ENCODE measurements around the gene MYCBPAP.

Gene MYCBPAP

DNA sequence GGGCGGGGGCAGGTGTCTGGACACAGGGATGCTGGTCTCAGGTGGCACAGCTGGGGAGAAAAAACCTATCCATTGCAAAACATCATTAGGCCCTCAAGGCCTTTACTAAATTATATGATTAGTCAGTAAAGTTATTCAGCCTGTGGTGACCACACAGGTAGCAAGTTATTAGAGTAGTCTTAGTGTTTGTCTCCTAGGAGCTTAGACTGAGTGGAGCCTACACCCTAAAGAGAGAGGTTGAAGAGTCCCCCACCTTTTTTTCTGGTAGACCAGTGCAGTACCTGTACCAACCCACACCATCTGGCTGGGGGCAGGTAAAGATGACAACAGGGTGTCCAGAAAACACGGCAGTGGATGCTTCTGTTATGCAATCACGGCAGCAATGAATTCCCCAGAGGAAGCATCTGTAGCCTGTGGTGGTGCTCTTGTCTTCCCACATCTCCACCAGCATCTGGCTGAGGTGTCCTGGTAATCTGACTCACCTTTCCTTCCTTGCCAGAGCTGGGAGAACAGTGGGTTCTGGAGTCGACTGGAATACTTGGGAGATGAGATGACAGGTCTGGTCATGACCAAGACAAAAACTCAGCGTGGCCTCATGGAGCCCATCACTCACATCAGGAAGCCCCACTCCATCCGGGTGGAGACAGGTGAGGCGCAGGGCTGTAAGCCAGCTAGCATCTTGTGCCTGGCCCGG is 11.0 kb downstream of the MYCBPAP start:
- peak; percentile 90 for DNase-seq

DNA sequence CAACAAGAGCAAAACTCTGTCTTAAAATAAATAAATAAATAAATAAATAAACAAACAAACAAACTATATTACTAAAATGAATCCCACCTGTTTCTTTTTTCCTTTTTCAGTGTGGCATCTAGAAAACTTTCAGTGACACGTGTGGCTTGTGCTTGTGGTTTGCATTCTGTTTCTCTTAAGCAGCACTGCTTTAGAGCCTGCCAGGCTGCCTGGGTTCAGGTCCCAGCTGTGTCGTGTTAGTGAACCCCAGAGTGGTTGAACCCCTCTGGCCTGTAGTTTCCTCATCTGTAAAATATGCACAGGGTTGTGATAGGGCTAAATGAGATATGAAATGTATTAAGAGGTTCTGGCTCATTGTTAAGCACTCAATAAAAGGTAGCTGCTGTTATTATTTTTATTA is 12.2 kb downstream of the MYCBPAP start:
- no peak for DNase-seq

DNA sequence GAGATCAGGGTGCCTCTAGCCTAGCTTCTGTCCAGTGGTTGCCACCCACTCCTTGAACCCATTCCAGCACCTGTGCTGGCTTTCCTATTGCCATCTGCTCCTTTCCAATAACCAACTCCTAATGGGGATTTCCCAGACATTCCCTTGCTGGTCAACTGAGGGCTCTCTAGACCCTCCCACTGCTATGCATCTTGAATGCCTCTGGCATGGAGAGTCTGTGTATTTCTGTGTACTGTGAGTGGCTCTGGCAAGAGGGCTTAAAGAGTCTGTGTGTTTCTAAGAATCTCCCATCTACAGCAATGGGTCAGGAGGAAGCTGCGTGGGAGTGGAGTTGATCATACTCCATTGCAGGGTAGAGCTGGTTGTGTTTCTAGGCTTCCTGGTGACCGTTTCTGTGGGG is 13.3 kb downstream of the MYCBPAP start:
- no peak for DNase-seq

DNA sequence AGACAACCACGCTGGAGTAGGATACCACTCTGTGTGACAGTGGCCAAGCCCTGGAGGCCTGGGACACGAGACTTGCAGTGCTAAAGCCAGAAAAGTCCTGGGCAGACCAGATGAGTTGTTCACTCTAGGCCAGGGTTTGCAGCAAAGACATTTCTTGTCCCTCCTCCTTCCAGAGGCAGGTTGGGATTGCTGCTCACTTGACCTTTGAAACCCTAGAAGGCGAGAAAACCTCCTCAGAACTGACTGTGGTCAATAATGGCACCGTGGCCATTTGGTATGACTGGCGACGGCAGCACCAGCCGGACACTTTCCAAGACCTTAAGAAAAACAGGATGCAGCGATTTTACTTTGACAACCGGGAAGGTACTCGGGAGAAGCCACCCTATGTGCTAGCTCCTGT is 14.5 kb downstream of the MYCBPAP start:
- DNase-seq = no peak

DNA sequence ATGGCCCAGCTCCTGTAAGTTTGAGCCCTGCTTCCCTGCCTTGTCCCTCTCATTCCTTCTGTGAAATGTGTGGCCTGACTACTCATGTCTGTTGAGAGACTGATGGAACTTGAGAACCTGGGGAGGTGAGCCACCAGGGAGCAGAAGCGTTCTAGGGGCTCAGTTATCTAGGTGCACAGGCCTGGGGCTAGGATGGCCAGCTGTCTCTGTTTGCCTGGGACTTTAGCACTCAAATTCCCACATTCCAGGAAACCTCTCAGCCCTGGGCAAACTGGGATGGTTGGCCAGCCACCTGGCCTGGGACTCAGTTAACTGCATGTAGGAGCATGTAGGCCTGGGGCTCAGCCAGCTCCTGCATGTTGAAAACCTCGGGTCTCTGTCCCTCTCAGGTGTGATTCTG is 15.0 kb downstream of the MYCBPAP start:
- DNase-seq = peak; percentile 89

DNA sequence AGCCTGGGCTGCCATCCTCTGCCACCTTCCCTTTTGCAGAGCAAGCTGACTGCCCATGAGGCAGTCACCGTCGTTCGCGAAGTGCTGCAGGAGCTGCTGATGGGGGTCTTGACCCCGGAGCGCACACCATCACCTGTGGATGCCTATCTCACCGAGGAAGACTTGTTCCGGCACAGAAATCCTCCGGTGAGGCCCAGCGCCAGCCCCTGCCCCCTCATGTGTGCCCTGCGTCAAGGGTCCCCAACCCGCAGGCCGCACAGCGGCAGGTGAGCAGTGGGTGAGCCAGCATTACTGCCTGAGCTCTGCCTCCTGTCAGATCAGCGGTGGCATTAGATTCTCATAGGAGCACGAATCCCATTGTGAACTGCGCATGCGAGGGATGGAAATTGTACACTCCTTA is 16.6 kb downstream of the MYCBPAP start:
- no peak for DNase-seq

DNA sequence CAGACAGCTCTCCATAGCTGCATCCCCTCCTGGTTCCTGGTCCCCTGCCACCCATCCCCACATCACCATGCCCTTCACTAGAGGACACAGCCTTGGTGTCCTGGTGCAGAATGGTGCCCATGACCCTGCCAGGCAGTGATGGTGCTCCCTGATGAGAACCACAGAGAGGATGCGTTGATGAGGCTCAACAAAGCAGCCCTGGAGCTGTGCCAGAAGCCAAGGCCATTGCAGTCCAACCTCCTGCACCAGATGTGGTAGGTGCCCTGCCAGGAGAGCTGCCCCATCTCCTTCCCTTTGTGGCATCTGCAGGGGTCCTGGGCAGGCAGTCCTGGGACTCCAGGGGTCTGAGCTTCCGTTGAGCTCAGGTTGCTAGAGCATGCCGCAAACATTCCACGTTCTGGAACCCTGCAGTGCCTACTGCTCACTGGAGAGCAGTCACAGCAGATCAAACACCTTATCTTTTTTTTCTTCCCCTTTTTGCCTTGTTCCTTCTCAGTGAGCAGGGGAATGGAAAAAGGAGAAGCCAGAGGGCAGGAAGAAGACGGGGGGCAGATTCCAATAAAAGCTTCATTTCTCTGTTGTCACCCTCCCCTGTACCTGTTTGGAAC is 19.0 kb downstream of the MYCBPAP start:
- DNase-seq = no peak

DNA sequence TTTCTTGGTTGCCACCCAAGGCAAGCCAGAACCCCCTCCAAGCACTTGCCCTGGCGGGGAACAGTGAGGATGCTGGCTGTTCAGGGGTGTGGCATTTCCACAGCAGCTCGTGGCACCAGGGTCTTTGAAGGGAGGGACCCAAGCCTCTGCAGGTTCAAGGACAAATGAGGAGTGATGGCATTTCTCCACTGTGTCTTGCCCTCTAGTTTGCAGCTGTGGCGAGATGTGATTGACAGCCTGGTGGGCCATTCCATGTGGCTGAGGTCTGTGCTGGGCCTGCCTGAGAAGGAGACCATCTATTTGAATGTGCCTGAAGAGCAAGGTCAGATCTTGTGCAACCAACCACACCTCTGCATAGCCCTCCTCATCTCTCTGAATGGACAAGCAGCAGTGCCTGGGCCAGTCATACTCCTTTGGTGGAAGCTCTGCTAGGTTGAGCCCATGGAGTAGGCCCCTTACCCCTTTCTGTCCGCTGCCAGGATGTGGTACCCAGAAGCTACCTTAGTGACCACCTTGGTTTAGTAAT is 19.8 kb downstream of the MYCBPAP start:
- DNase-seq = no peak

DNA sequence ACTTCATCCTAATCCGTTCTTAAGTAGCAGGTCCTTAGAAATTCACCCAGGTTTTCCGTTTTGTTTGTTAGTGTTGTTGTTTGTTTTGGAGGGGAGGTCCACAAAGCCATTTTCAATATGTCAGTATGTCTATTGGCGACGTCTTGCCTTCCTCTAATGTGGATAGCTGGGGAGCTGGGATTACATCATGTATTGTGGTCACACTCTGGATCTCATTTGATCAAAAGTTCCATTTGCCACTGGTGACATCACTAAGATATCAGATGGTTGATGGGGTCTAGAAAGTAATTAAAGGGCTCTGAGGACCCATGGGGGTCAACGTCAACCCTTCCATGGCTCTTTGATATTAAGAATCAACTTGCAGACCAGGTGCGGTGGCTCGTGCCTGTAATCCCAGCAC is 21.6 kb downstream of the MYCBPAP start:
- no peak for DNase-seq

DNA sequence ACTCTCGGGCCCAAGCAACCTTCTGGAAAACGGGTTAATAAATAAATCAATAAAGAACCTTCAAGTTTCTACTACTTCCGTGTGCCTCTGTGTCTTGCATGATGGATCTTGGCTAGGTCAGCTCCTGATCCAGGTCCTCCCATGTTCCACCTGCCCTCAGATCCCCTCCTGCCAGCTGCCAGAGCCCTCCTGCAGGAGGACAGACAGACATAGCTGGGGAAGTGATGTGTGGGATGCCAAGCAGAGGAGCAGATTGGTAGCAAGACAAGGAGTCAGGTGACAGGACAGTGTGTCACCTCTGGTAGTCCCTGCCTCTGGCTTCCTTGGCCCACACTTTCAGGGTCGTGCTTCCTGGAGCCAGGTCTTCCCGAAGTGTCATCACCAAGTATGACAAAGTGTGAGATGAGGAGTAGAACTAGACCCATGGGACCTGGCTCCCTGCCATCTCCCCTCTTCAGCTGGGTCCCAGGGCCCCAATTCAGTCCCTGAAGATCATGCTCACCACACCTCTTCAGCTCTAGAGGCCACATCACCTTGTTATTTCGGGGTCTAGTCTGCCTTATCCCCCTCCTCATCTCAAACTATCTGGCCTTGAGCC is 23.3 kb downstream of the MYCBPAP start:
- DNase-seq = no peak

DNA sequence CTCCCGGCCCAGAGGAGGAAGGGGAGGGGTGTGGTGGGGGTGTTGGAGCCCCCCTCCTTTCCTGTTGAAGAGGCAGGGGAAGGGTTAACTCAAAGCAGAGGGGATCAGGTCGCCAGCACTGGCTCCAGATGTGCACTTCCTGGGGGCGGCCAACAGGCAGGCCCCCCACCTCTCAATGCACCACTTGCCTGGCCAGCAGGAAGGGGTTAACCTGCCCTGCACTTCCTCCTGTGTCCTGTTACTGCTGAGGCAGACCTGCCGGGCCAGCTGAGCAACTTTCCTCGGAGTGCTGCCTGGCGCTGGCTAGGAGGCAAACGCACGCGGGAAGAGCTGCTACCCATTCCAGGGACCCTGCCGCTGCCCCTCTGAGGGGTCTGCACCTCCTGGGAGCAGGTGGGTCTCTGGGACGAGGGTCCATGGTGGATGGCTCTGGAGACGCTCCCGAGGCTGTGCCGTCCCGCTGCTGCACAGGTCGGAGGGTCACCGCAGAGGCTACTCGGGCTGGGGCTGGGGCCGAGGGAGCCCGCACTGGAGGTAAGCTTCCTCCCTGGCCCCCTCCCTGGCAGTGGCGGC is 24.3 kb downstream of the MYCBPAP start, which contains the start of gene EPN3:
Gene EPN3, plus strand, starts transcription at position 284 of the 573 bp plus-strand sequence. CDS start 3,822 bp downstream, outside the sequence.
- peak; percentile 92 for DNase-seq

DNA sequence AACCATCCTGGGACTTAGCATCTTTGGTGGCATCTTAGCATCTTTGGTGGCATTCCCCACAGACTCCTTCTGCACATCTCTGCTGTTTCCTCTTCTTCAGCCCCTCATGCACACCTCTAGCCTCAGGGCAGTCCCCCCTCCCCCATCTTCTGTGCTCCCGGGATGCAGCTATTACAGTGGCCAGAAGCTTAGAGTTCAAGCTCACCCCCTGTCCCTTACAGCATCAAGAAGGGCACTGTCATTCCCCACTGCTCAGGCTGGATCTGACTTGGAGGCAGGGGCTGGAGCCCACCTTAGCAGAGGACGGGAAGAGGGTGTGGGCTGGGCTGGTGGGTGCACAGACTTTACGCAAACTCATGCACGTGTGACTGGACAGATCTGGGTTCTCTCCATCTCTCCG is 24.9 kb downstream of the MYCBPAP start:
- no peak for DNase-seq

DNA sequence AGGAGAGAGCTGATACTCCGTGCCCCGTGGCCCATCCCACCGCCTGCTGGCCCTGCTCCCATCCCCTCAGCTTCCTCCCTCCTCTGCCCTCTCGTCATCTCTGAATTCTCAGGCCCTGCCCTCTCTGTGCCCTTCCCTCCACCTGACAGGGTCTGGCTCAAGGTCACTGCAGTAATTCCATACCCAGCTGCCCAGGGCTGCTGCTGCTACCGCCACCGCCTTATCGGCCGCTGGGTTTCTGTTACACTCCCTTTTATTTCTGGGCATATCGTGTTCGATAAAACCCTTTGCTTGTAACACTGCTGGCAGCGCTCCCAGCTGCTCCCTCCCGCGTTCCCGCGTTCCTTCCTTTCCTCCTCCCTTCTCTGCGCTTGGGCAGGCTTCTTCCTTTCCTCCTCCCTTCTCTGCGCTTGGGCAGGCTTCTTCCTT is 25.5 kb downstream of the MYCBPAP start:
- no peak for DNase-seq

DNA sequence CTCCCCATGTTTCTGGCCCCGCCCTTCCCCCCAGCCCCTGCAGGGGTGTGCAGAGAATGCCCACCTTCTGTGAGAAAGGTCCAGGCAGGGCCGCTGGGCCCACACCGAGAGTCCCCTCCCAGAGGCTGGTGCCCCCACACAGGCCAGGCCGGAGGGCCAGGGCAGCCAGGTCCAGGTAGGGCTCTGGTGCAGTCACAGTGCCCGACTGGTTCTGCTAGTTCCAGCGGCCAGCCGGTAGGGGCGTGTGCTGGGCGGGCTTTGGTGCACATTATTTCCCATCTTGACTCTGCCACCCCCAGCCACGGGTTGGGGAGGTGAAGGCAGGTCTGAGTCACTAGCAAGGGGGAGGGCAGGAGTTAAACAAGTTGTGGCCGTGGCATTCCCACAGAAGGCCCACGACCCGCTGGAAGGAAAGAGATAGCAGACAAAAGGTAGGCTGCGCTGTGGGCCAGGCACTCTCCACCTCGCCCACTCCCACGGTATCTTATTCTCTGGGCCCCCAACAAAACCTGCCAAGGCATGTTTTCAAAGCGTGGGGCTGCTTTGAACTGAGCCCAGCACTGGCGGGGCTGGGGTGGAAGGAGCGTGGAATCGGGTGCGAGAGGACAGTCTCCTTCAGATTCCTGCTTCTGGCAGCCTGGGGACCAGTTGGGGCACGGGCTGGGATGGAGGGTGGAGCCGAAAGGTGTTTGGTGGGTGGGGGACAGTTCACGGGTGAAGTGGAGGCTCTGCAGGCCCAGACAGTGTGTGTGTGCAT is 26.2 kb downstream of the MYCBPAP start:
- peak; percentile 88 for DNase-seq

DNA sequence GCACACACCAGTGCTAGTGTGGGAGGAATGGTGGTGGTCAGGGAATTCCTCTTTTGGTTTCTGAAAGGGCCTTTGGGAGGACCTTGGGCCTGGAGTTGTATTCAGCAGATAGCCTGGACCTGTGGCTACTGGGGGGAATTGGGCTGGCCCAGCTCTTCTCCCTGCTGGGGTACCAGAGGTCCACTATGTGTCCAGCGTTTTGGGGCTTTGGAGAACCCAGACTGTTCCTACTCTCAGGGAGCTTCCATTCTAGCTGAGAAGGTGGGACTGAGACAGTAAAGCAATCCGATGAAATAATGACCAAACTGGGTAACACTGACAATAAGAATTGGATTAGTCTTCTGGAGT is 26.7 kb downstream of the MYCBPAP start:
- no peak for DNase-seq

DNA sequence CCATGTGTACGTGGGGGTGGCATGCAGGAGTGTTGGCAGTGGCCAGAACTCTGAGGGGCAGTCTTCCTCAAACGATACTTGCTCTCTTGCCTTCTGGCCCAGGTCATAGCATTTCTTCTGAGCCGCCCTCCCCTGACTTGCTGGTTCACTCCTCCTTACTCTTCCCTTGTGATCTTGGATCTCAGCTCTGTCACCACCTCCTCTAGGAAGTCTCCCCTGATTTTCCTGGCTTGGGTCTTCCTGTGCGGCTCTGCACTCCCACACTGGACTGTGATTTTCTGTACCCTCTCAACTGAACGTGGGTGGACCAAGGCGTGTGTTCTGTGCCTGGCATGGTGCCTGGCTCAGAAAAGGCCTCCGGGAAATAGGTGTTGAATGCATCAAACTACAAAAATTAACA is 27.2 kb downstream of the MYCBPAP start:
- DNase-seq = no peak

DNA sequence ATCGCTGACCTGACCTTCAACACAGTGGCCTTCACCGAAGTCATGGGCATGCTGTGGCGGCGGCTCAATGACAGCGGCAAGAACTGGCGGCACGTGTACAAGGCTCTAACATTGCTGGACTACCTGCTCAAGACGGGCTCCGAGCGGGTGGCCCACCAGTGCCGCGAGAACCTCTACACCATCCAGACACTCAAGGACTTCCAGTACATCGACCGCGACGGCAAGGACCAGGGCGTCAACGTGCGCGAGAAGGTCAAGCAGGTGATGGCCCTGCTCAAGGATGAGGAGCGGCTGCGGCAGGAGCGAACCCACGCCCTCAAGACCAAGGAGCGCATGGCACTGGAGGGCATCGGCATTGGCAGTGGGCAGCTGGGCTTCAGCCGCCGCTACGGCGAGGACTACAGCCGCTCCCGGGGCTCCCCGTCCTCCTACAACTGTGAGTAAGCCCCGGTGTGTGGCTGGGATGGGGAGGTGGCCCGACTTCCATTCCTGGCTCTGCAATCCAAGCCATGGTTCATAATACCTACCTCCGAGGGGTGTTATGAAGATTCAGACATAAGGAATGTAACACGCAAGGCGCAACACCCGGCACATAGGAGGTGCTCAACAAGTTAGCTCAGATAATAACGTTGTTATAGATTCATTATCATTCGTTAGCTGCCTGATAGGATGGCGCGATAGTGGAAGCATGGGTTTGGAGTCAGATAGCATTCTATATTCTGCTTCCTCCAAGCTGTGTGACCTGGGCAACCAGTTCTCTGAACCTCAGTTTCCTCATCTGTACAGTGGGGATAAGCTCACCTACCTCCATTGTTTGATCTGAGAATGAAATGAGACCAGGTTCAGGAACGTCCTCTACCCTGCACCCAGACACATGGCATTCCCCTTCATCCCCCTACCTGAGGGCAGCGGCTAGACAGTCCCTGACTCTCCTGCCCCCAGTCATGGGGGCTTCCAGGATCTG is 28.7 kb downstream of the MYCBPAP start:
- DNase-seq = no peak

DNA sequence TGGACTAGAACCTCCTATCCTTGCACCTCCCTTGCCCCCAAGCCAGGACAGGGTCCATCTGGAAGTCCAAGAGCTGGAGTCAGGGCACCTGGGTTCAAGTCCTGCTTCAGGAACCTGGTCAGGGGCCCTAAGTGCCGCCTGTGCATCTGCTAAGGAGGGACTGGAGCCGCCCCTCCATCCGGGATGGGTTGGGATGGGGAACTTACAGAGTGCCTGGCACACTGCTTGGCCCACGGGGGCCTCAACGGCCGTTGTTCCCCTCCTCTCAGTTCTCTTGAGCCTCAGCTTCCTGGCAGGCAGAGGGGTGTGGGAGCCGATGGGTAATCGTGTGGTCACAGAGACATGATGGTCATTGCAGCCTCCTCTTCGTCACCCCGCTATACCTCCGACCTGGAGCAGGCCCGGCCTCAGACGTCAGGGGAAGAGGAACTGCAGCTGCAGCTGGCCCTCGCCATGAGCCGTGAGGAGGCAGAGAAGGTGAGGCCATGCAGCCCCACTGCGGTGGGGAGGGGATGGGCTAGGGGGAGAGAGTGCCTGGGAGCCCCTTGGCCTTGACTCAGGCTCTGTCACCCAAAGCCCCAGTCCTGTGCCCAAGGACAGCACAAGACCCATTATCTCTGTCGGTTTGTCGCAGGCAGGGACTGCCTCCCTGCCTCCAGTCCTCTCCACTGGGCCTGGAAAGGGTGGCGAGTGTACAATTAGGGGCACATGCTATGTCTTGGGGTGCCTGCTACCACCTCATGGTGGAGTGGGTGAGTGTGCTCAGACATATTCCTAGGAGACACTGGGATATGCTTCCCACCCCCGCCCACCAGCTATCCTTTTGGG is 29.7 kb downstream of the MYCBPAP start:
- no peak for DNase-seq

DNA sequence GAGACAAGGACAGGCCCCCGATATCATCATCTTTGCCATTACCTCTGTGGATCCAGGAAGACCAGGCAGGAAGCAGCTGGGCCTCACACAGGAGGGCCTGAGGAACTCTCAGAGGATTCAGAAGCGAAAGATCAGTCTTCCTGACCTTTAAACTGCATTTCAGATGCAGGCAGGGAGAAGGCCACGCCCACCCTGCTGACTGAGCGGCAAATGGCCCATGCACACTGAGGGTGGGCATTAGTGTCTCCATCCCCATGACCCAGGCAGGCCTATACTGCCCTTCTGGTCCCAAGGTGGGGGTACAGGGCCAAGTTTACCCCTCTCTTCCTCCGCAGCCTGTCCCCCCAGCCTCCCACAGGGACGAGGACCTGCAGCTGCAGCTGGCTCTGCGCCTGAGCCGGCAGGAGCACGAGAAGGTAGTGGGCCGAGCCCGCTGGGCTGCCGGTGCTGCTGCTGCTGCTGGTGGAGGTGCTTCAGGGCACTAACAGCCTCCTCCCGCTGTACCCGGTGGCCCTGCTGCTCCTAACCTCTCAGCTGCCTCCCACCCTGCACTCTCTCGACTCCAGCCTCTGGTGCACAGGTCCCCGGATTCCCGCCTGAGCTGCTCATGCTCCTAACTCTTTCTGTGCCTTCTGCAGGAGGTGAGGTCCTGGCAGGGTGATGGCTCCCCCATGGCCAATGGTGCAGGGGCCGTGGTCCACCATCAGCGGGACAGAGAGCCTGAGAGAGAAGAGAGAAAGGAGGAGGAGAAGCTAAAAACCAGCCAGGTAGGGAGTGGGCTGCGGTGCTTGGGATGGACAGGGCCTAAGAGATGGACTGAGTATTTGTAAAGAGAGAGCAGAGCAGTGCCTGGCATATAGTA is 30.5 kb downstream of the MYCBPAP start:
- DNase-seq = no peak

All from islet precursor cell (in vitro differentiated cells).